Stomach (tissue), 9 donors: ENCODE data around the gene TMEM8B. TPM values are rescaled to one million over a fixed set of nuclear protein-coding genes. Genes with fewer than 3 reads are reported as not detected.

Experiments used
- DNase-seq, 2 donors: peaks; one replicate each; pipeline versions ENCODE4 v3.0.0 to v3.0.0-alpha.2; 2013 to 2019
- H3K27ac ChIP-seq, 5 donors: fragments of 200-600 bp in 4 of 5; sonication (generic) in 4 of 5; one replicate each; pipeline ENCODE4 v1.5.1; 2013 to 2019; ENCODE audit warnings: mild to moderate bottlenecking in 1 of 5, moderate library complexity in 1 of 5
- H3K27me3 ChIP-seq, 3 donors: fragments of 200-600 bp; sonication (generic); one replicate each; pipeline ENCODE4 v1.5.1; 2017 to 2019; ENCODE audit warnings: mixed run types in 1 of 3
- H3K36me3 ChIP-seq, 4 donors: fragments of 200-600 bp; sonication (generic); 1 replicate in 3 of 4; 2 replicates in 1 of 4; pipeline ENCODE4 v1.5.1; 2016 to 2019
- H3K4me1 ChIP-seq, 4 donors: fragments of 200-600 bp; sonication (generic); one replicate each; pipeline ENCODE4 v1.5.1; 2016 to 2019
- H3K4me3 ChIP-seq, 4 donors: fragments of 200-600 bp; sonication (generic) in 3 of 4; one replicate each; pipeline ENCODE4 v1.5.1; 2016 to 2019; ENCODE audit warnings: mild to moderate bottlenecking in 1 of 4
- H3K9me3 ChIP-seq, 4 donors: fragments of 200-600 bp; sonication (generic); one replicate each; pipeline ENCODE4 v1.5.1; 2016 to 2019
- CTCF ChIP-seq, 7 experiments: fragments of 450-650 bp in 4 of 7; fragments of 200-600 bp in 3 of 7; sonication (generic) in 3 of 7; IDR thresholded peaks; one replicate each; pipeline ENCODE4 v1.5.1; 2016 to 2019; ENCODE audit warnings: antibody characterized with exemption in 7 of 7, control low read depth in 2 of 7, mild to moderate bottlenecking in 1 of 7
- EP300 ChIP-seq: sonication (generic); formaldehyde crosslinking; IDR thresholded peaks from one replicate; pipeline ENCODE4 v1.6.1; 2017; ENCODE audit warnings: antibody characterized with exemption
- POLR2A ChIP-seq, 4 donors: fragments of 450-650 bp; IDR thresholded peaks; one replicate each; pipeline ENCODE4 v1.6.1; 2016; ENCODE audit warnings: antibody characterized with exemption in 4 of 4, control low read depth in 2 of 4, mild to moderate bottlenecking in 1 of 4, moderate library complexity in 1 of 4
- POLR2AphosphoS5 ChIP-seq, 3 donors: sonication (generic); formaldehyde crosslinking; IDR thresholded peaks; one replicate each; pipeline ENCODE4 v1.6.1; 2016; ENCODE audit warnings: antibody characterized with exemption in 3 of 3
- WGBS, 5 donors: extraction: QIAGEN DNeasy Blood & Tissue Kit in 3 of 5; methylation state at CpG; one replicate each; pipeline versions ENCODE4 v1.1.5 to v1.1.7; 2013 to 2018; 5-methylcytosine and 5-hydroxymethylcytosine counted together
- intact Hi-C: fragments of 100-400 bp; cut with DNase I; formaldehyde crosslinking; loops from one replicate; pipeline ENCODE4 v1.15.1; 2023; ENCODE audit warnings: low total_unique reads
- polyA plus RNA-seq, 3 donors: library from polyadenylated mRNA; stranded (reverse); fragments of 200-250 nt; gene quantifications; one replicate each; pipeline ENCODE4 v1.2.3, GENCODE V29; 2013
- total RNA-seq, 5 donors: library from RNA; depleted of rRNA; stranded (reverse); fragments of >200 nt; gene quantifications; one replicate each; pipeline versions ENCODE4 v1.1.0 to v1.2.3, GENCODE V29; 2014 to 2016
- donor health status: healthy with polysubstance abuse.
- donor health status: Bipolar disorder and iron deficiency.
- donor health status: healthy.

The TMEM8B gene
- total and polyA plus RNA-seq, 8 donors = 4.6 to 81.4 (median 8.1) TPM

DNA sequence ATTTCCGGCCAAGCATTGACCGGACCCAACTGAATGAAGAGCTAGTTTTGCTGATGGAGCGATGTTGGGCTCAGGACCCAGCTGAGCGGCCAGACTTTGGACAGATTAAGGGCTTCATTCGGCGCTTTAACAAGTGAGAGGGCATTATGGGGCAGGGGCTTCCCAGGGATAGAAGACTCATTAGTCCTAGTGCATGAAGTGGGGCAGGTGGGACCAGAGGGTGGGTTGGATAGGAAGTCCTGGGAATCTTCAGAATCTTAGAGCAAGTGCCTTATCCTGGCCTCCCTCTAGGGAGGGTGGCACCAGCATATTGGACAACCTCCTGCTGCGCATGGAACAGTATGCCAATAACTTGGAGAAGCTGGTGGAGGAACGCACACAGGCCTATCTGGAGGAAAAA, 22.9 kb upstream of the TMEM8B start:
- H3K4me1 ChIP-seq = peaks cover 3 to 9% (median 4%) of the 10 kb centered on the region in 4 donors
- no peaks in the 10 kb centered on the region for H3K9me3 ChIP-seq
- H3K36me3 ChIP-seq = peaks cover 24 to 90% (median 88%) of the 10 kb centered on the region in 4 donors
- whole genome bisulfite sequencing, 5 donors = 93 to 99% (median 96%) methylated on average over 8 of the region's 8 CpGs
- no peak for DNase-seq
- no peak overlapping the region for H3K4me3 ChIP-seq
- intact Hi-C loops = loop anchor here (10.0 kb wide), 1 partner anchor 59 kb away; no protein-coding TSS in a partner anchor
- no peak for TF ChIP-seq POLR2AphosphoS5 (IDR thresholded peaks at IDR 0.05)
- H3K27ac ChIP-seq = no peak overlapping the region
- no peaks in the 10 kb centered on the region for H3K27me3 ChIP-seq

- no peak for DNase-seq
- no peak overlapping the region for H3K27ac ChIP-seq
- H3K36me3 ChIP-seq = peaks cover 22 to 68% (median 66%) of the 10 kb centered on the region in 4 donors
- H3K4me3 ChIP-seq = no peak overlapping the region
- H3K27me3 ChIP-seq = no peaks in the 10 kb centered on the region
- peaks cover 14 to 31% (median 26%) of the 10 kb centered on the region in 4 donors for H3K4me1 ChIP-seq
- 91 to 94% (median 94%) methylated on average over 9 of the region's 9 CpGs for WGBS, 5 donors
- H3K9me3 ChIP-seq = no peaks in the 10 kb centered on the region
- TF ChIP-seq EP300 (no peak), POLR2AphosphoS5 (IDR thresholded peaks at IDR 0.05) (no peak), CTCF (IDR thresholded peaks at IDR 0.05) (no peak), POLR2A (IDR thresholded peaks at IDR 0.05) (no peak)
- intact Hi-C loops = loop anchor here (10.0 kb wide), 1 partner anchor 56 kb away; no protein-coding TSS in a partner anchor
Observed at GRCh38 chr9:35808433-35808832, 20.6 kb upstream of the TMEM8B start.

GRCh38 chr9:35810122-35810521, 18.9 kb upstream of the TMEM8B start:
- no peak for DNase-seq
- Histone ChIP-seq H3K4me1 (peaks cover 24 to 41% (median 37%) of the 10 kb centered on the region in 4 donors), H3K27me3 (no peaks in the 10 kb centered on the region), H3K27ac (no peak overlapping the region), H3K9me3 (no peaks in the 10 kb centered on the region), H3K36me3 (peaks cover 22 to 54% (median 53%) of the 10 kb centered on the region in 4 donors), H3K4me3 (no peak overlapping the region)
- no peak for TF ChIP-seq EP300
- no peak for TF ChIP-seq POLR2A (IDR thresholded peaks at IDR 0.05)
- TF ChIP-seq POLR2AphosphoS5 (IDR thresholded peaks at IDR 0.05) = no peak
- TF ChIP-seq CTCF (IDR thresholded peaks at IDR 0.05) = no peak
- intact Hi-C loops = no loop called here
- 88 to 100% (median 95%) methylated on average over 4 to 7 of the region's 7 CpGs for WGBS, 5 donors

DNA sequence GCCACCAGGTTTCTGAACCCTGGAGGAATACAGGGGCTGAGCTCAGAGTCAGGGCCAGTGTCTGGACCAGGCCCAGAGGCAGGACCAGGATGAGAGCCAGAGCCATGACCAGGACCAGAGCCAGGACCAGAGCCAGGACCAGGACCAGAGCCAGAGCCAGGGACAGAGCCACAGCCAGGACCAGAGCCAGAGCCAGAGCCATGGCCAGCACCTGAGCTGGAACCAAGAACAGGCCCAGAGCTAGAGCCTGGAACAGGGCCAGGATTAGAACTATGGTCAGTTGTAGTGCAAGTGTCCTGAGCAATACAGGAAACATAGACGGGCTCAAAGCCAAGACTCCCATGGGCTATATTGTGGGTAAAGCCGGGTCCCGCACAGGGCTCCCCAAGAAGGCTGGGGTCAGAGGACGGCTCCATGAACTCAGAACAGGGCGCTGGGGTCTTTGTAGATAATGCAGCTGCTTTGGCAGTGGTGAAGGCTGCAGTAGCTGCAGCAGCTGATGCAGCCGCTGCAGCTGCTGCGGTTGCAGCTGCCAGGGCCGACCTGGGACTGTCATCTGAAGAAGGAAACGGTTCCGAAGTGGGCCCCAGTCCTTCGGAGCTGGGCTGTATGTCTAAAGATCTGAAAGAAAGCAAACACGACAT, 17.5 kb upstream of the TMEM8B start:
- intact Hi-C loops = no loop called here
- H3K27ac ChIP-seq = peak overlapping the region; percentile 2 to 98 (median 84)
- peak in 1 of 2 donors; percentile 61 for DNase-seq

More for the DNA sequence above, 17.5 kb upstream of the TMEM8B start:
- Histone ChIP-seq H3K27me3 (no peaks in the 10 kb centered on the region), H3K4me3 (peak overlapping the region; percentile 44 to 65 (median 52)), H3K36me3 (peaks cover 14 to 40% (median 39%) of the 10 kb centered on the region in 4 donors), H3K4me1 (peaks cover 24 to 41% (median 37%) of the 10 kb centered on the region in 4 donors), H3K9me3 (no peaks in the 10 kb centered on the region)
- 8 to 11% (median 9%) methylated on average over 12 of the region's 12 CpGs for WGBS, 5 donors
- no peak for TF ChIP-seq EP300
- no peak for TF ChIP-seq CTCF (IDR thresholded peaks at IDR 0.05)
- TF ChIP-seq POLR2A (IDR thresholded peaks at IDR 0.05) = no peak
- no peak for TF ChIP-seq POLR2AphosphoS5 (IDR thresholded peaks at IDR 0.05)
